ENCODE measurements around the gene PVALB. TPM values are rescaled to one million over a fixed set of nuclear protein-coding genes. Genes with fewer than 3 reads are reported as not detected.
A peak's percentile ranks its signal among the peaks of the same experiment; 100 is the strongest.

PVALB gene
- total and polyA plus RNA-seq, 5 donors from 2014 or later: not detected

DNA sequence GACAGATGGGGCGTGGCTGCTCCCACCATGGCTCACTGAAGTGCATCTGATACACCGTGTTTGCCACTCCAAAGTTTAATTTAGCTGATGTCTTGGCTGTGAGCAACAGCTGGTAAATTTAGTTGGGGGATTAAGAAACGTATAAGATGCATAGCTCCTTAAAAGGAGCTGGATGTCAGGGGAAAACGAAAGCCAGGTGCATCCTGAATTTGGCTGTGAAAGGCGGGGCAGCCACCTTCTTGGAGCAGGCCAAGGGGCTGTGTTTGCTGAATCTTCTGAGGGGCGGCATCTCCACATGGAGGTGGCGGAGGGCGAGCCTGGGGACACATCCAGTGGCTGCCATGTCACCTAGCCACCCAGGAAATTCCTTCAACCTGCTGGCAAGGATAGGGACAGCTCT is 23.3 kb upstream of the PVALB start:
- Mint-ChIP-seq H3K9me3 (peaks cover 0 to 8% (median 0%) of the 10 kb centered on the region in 7 donors), H3K36me3 (peaks cover 4% of the 10 kb centered on the region), H3K27me3 (peaks cover 19% of the 10 kb centered on the region), H3K4me1 (no peaks in the 10 kb centered on the region), H3K27ac (no peak overlapping the region), H3K4me3 (no peak overlapping the region)
- H3K36me3 ChIP-seq (ENCODE audit: control insufficient read depth, insufficient read depth, low read length): no peaks in the 10 kb centered on the region
- DNase-seq: no peak
- no peak overlapping the region for H3K4me3 ChIP-seq (ENCODE audit: low read depth, low read length)
- H3K27ac ChIP-seq (ENCODE audit: insufficient read depth, low read length, poor library complexity, severe bottlenecking): no peak overlapping the region
- H3K27me3 ChIP-seq (ENCODE audit: control insufficient read depth, insufficient read depth, low read length): peaks cover 6% of the 10 kb centered on the region
- no peaks in the 10 kb centered on the region for H3K4me1 ChIP-seq (ENCODE audit: control insufficient read depth, insufficient read depth, low read length, poor library complexity, severe bottlenecking)
- no peaks in the 10 kb centered on the region for H3K9me3 ChIP-seq (ENCODE audit: control insufficient read depth in 2 of 2, low read length in 2 of 2)
- ATAC-seq (ENCODE audit: low read depth in 2 of 2): no peak

DNA sequence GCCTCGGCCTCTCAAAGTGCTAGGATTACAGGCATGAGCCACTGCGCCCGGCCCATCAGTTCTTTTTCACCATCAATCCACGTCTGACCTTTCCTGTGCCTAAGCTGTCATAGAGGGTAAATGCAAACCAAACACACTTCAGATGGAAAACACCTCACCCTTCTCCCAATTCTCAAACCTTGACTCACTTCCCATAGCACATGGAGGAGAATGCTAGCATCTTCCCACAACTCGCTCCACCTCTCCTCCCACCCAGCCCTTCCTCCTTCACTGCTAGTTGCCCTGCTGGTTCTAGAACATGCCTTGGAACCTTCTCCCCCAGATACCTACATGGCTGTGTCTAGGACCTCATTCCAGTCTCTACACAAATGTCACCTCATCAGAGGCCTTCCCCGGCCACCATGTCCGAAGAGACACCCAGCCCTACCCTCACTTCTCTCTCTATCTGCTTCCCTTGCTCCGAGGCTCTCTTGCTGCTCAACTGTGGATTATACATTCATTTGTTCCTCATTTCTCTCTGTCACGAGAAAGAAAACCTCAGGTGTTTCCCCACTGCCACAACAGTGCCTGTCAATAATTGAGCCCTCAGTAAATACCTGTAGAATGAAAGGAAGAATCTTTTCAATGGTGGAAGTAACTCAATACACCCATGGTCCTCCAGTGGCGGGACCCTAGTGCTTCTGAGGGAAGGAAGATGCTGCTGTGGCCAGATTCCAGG is 22.7 kb upstream of the PVALB start:
- Mint-ChIP-seq H3K9me3 (peaks cover 0 to 8% (median 0%) of the 10 kb centered on the region in 7 donors), H3K36me3 (peaks cover 4% of the 10 kb centered on the region), H3K27ac (no peak overlapping the region), H3K4me3 (no peak overlapping the region), H3K27me3 (peaks cover 13% of the 10 kb centered on the region), H3K4me1 (no peaks in the 10 kb centered on the region)
- no peaks in the 10 kb centered on the region for H3K36me3 ChIP-seq (ENCODE audit: control insufficient read depth, insufficient read depth, low read length)
- no peaks in the 10 kb centered on the region for H3K4me1 ChIP-seq (ENCODE audit: control insufficient read depth, insufficient read depth, low read length, poor library complexity, severe bottlenecking)
- DNase-seq (no peak), ATAC-seq (ENCODE audit: low read depth in 2 of 2) (no peak)
- H3K27ac ChIP-seq (ENCODE audit: insufficient read depth, low read length, poor library complexity, severe bottlenecking): no peak overlapping the region
- peaks cover 3% of the 10 kb centered on the region for H3K27me3 ChIP-seq (ENCODE audit: control insufficient read depth, insufficient read depth, low read length)
- no peak overlapping the region for H3K4me3 ChIP-seq (ENCODE audit: low read depth, low read length)
- H3K9me3 ChIP-seq (ENCODE audit: control insufficient read depth in 2 of 2, low read length in 2 of 2): no peaks in the 10 kb centered on the region

DNA sequence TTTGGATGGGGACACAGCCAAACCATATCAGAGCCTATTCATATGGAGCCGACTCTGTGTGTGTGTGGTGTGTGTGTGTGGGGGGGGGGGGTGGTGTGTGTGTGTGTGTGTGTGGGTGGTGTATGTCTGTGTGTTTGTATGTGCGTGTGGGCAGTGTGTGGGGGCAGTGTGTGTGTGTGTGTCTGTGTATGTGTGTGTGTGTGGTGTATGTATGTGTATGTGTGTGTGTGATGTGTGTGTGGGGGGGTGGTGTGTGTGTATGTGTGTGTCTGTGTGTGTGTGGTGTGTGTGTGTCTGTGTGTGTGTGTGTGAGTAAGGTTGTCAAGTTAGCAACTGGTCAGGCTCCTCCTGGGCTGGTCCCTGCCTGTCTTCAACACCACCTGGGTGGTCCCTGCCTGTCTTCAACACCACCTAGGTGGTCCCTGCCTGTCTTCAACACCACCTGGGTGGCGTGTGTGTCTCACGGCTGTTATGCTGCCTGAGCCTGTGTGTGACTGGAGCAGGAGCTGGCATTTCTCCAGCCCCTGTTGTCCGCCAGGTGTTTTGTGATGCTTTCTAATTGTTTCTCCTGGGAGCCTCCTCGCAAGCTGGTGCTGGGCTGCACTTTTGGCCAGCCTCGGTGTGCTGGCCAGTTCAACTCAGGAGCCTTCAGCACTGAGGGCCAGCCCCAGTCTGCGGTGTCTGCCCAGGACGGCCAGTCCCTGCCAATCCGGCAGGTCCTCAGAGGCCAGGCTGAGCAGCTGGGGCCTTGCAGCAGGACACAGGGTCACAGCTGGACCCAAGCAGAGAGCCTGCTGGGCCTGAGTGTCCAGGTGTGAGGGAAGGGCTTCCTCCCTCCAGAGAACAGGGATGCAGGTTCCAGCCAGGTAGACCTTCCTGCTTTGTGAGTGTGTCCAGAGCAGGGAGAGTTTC is 21.5 kb upstream of the PVALB start:
- Mint-ChIP-seq H3K4me3 (no peak overlapping the region), H3K4me1 (no peaks in the 10 kb centered on the region)

DNA sequence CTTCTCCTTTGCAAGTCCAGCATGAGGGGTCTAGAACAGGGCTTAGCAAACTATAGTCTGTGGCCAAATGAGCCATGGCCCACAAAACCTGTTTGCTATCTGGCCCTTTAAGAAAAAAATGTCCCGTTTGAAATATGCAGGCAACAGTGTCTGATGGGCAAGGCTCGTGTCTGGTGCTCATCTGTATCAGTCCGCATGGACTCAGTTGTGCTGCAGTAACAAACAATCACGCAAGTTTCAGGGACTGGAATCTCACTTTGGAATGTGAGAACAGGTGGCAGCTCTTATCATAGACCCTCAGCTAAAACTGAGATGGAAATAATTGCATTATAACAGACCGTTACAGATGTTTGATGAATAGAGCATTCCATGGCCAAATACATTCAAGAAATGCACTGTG is 19.1 kb upstream of the PVALB start:
- Mint-ChIP-seq H3K27ac (no peak overlapping the region), H3K4me3 (no peak overlapping the region), H3K9me3 (peaks cover 0 to 8% (median 3%) of the 10 kb centered on the region in 7 donors), H3K4me1 (peaks cover 0 to 13% (median 6%) of the 10 kb centered on the region in 4 donors), H3K27me3 (peaks cover 8% of the 10 kb centered on the region), H3K36me3 (peaks cover 4% of the 10 kb centered on the region)
- no peak overlapping the region for H3K27ac ChIP-seq (ENCODE audit: insufficient read depth, low read length, poor library complexity, severe bottlenecking)
- H3K4me1 ChIP-seq (ENCODE audit: control insufficient read depth, insufficient read depth, low read length, poor library complexity, severe bottlenecking): no peaks in the 10 kb centered on the region
- no peak overlapping the region for H3K4me3 ChIP-seq (ENCODE audit: low read depth, low read length)
- peaks cover 3% of the 10 kb centered on the region for H3K27me3 ChIP-seq (ENCODE audit: control insufficient read depth, insufficient read depth, low read length)
- no peaks in the 10 kb centered on the region for H3K36me3 ChIP-seq (ENCODE audit: control insufficient read depth, insufficient read depth, low read length)
- no peak for ATAC-seq (ENCODE audit: low read depth in 2 of 2)
- H3K9me3 ChIP-seq (ENCODE audit: control insufficient read depth in 2 of 2, low read length in 2 of 2): no peaks in the 10 kb centered on the region
- no peak for DNase-seq

More for the DNA sequence above, 21.5 kb upstream of the PVALB start:
- peaks cover 4% of the 10 kb centered on the region for H3K36me3 Mint-ChIP-seq
- peaks cover 7% of the 10 kb centered on the region for H3K27me3 Mint-ChIP-seq
- Histone ChIP-seq H3K4me3 (ENCODE audit: low read depth, low read length) (no peak overlapping the region), H3K9me3 (ENCODE audit: control insufficient read depth in 2 of 2, low read length in 2 of 2) (no peaks in the 10 kb centered on the region), H3K4me1 (ENCODE audit: control insufficient read depth, insufficient read depth, low read length, poor library complexity, severe bottlenecking) (no peaks in the 10 kb centered on the region), H3K27me3 (ENCODE audit: control insufficient read depth, insufficient read depth, low read length) (peaks cover 3% of the 10 kb centered on the region), H3K27ac (ENCODE audit: insufficient read depth, low read length, poor library complexity, severe bottlenecking) (no peak overlapping the region), H3K36me3 (ENCODE audit: control insufficient read depth, insufficient read depth, low read length) (no peaks in the 10 kb centered on the region)
- H3K27ac Mint-ChIP-seq: peak overlapping the region in 1 of 3 donors; percentile 49
- ATAC-seq (ENCODE audit: low read depth in 2 of 2) (no peak), DNase-seq (no peak)
- peaks cover 0 to 8% (median under 1%) of the 10 kb centered on the region in 7 donors for H3K9me3 Mint-ChIP-seq

DNA sequence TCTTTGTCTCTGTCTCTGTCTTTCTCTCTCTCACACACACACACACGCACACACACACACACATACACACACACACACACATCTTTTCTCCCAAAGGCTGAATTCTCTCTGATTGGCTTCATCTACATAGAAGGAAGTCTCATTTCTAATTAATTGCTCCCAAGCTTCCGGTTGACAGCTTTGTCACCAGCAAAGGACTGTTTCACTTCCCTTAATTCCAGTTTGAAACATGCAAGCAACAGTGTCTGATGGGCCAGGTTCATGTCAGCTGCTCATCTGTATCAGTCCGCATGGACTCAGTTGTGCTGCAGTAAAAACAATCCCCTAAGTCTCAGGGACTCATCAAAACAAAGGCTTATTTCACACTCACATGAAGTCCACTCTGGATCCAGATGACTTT is 16.2 kb upstream of the PVALB start:
- H3K4me1 Mint-ChIP-seq: peaks cover 5 to 26% (median 19%) of the 10 kb centered on the region in 4 donors
- no peak overlapping the region for H3K4me3 Mint-ChIP-seq
- H3K27me3 Mint-ChIP-seq: peaks cover 13% of the 10 kb centered on the region
- Histone ChIP-seq H3K4me3 (ENCODE audit: low read depth, low read length) (no peak overlapping the region), H3K9me3 (ENCODE audit: control insufficient read depth in 2 of 2, low read length in 2 of 2) (no peaks in the 10 kb centered on the region), H3K4me1 (ENCODE audit: control insufficient read depth, insufficient read depth, low read length, poor library complexity, severe bottlenecking) (peaks cover 4% of the 10 kb centered on the region), H3K27me3 (ENCODE audit: control insufficient read depth, insufficient read depth, low read length) (no peaks in the 10 kb centered on the region), H3K36me3 (ENCODE audit: control insufficient read depth, insufficient read depth, low read length) (no peaks in the 10 kb centered on the region), H3K27ac (ENCODE audit: insufficient read depth, low read length, poor library complexity, severe bottlenecking) (no peak overlapping the region)
- H3K9me3 Mint-ChIP-seq: peaks cover 0 to 8% (median 2%) of the 10 kb centered on the region in 7 donors
- ATAC-seq (ENCODE audit: low read depth in 2 of 2): no peak
- no peak for DNase-seq
- H3K36me3 Mint-ChIP-seq: peaks cover 4% of the 10 kb centered on the region
- H3K27ac Mint-ChIP-seq: no peak overlapping the region

DNA sequence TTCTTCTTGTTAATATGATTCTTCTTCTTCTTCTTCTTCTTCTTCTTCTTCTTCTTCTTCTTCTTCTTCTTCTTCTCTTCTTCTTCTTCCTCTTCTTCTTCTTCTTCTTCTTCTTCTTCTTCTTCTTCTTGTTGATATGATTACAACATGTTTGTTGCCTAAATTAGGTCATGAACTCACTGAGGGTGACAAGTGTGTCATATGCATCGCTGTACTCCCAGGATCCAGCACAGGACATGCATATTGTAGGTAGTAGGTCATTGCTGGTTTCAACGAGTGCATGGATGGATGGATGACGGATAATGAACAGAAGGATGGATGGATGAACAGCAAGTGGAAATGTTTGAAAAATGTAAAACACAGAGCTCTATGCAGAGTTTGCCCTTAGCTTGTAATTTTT is 14.9 kb upstream of the PVALB start:
- Histone ChIP-seq H3K27ac (ENCODE audit: insufficient read depth, low read length, poor library complexity, severe bottlenecking) (no peak overlapping the region), H3K4me3 (ENCODE audit: low read depth, low read length) (no peak overlapping the region), H3K4me1 (ENCODE audit: control insufficient read depth, insufficient read depth, low read length, poor library complexity, severe bottlenecking) (peaks cover 4% of the 10 kb centered on the region), H3K36me3 (ENCODE audit: control insufficient read depth, insufficient read depth, low read length) (no peaks in the 10 kb centered on the region), H3K9me3 (ENCODE audit: control insufficient read depth in 2 of 2, low read length in 2 of 2) (no peaks in the 10 kb centered on the region), H3K27me3 (ENCODE audit: control insufficient read depth, insufficient read depth, low read length) (no peaks in the 10 kb centered on the region)
- Mint-ChIP-seq H3K4me1 (peaks cover 5 to 26% (median 19%) of the 10 kb centered on the region in 4 donors), H3K27ac (no peak overlapping the region), H3K9me3 (peaks cover 0 to 5% (median 0%) of the 10 kb centered on the region in 7 donors), H3K36me3 (no peaks in the 10 kb centered on the region), H3K27me3 (peaks cover 13% of the 10 kb centered on the region), H3K4me3 (no peak overlapping the region)
- no peak for ATAC-seq (ENCODE audit: low read depth in 2 of 2)
- DNase-seq: no peak

DNA sequence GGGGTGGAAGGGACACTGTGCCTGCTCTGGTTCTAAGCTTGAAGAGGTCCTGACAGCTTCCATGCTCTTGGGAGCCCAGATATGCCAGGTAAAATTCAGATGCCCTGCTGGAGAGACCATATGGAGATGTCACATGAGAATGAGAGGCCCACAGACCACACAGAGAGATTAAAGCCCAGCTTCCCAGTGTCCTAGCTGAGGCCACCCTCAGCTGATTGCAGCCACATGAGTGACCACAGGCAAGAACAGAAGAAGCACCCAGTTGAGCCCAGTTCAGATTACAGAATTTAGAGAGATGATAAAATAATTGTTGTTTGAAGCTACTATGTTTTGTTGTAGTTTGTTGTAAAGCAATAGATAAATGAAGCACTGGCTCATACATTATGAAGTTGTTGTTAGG is 14.4 kb upstream of the PVALB start:
- no peaks in the 10 kb centered on the region for H3K36me3 Mint-ChIP-seq
- Histone ChIP-seq H3K27me3 (ENCODE audit: control insufficient read depth, insufficient read depth, low read length) (no peaks in the 10 kb centered on the region), H3K27ac (ENCODE audit: insufficient read depth, low read length, poor library complexity, severe bottlenecking) (no peak overlapping the region), H3K9me3 (ENCODE audit: control insufficient read depth in 2 of 2, low read length in 2 of 2) (no peaks in the 10 kb centered on the region), H3K36me3 (ENCODE audit: control insufficient read depth, insufficient read depth, low read length) (no peaks in the 10 kb centered on the region), H3K4me3 (ENCODE audit: low read depth, low read length) (no peak overlapping the region), H3K4me1 (ENCODE audit: control insufficient read depth, insufficient read depth, low read length, poor library complexity, severe bottlenecking) (peaks cover 4% of the 10 kb centered on the region)
- H3K27me3 Mint-ChIP-seq: peaks cover 13% of the 10 kb centered on the region
- H3K9me3 Mint-ChIP-seq: peaks cover 0 to 5% (median 0%) of the 10 kb centered on the region in 7 donors
- no peak for DNase-seq
- no peak overlapping the region for H3K4me3 Mint-ChIP-seq
- H3K27ac Mint-ChIP-seq: no peak overlapping the region
- no peak for ATAC-seq (ENCODE audit: low read depth in 2 of 2)
- peaks cover 5 to 26% (median 19%) of the 10 kb centered on the region in 4 donors for H3K4me1 Mint-ChIP-seq
